Measurements from ENCODE around the gene C11orf98. TPM values are rescaled to one million over a fixed set of nuclear protein-coding genes. Genes with fewer than 3 reads are reported as not detected.
"Not testable (repeated sequence)": the region's sequence is repeated elsewhere in the genome, so short reads cannot be mapped to it uniquely, and the experiment has no call there.

C11orf98 gene
- total RNA-seq, 4 donors from 2014 or later = 29.2 to 97.4 (median 41.1) TPM

GRCh38 chr11:62678433-62678769 lies 13.4 kb upstream of the C11orf98 start:
- Histone ChIP-seq H3K27me3 (no peaks in the 10 kb centered on the region), H3K4me3 (peak overlapping the region; percentile 78 to 97 (median 90)), H3K27ac (peak overlapping the region; percentile 79 to 92 (median 89)), H3K4me1 (peaks cover 0 to 29% (median 4%) of the 10 kb centered on the region in 4 donors), H3K9me3 (no peaks in the 10 kb centered on the region), H3K36me3 (peaks cover 0 to 38% (median 0%) of the 10 kb centered on the region in 3 donors)
- TF ChIP-seq POLR2A (IDR thresholded peaks at IDR 0.05) (no peak), CTCF (IDR thresholded peaks at IDR 0.05) (no peak)
- no peak for DNase-seq

- TF ChIP-seq CTCF (IDR thresholded peaks at IDR 0.05) (no peak), POLR2A (IDR thresholded peaks at IDR 0.05) (no peak)
- DNase-seq = no peak
- Histone ChIP-seq H3K27me3 (no peaks in the 10 kb centered on the region), H3K27ac (no peak overlapping the region), H3K4me1 (peaks cover 0 to 35% (median 7%) of the 10 kb centered on the region in 4 donors), H3K4me3 (peak overlapping the region in 2 of 4 donors; percentile 78 to 97), H3K9me3 (no peaks in the 10 kb centered on the region), H3K36me3 (peaks cover 0 to 38% (median 0%) of the 10 kb centered on the region in 3 donors)
These were observed 12.7 kb upstream of the C11orf98 start for GRCh38 chr11:62677714-62678113.

GRCh38 chr11:62677156-62677555 lies 12.1 kb upstream of the C11orf98 start:
- no peak for DNase-seq
- H3K4me3 ChIP-seq = no peak overlapping the region
- H3K4me1 ChIP-seq = peaks cover 0 to 40% (median 11%) of the 10 kb centered on the region in 4 donors
- H3K9me3 ChIP-seq = no peaks in the 10 kb centered on the region
- peaks cover 0 to 38% (median 0%) of the 10 kb centered on the region in 3 donors for H3K36me3 ChIP-seq
- no peak for TF ChIP-seq CTCF (IDR thresholded peaks at IDR 0.05)
- no peak for TF ChIP-seq POLR2A (IDR thresholded peaks at IDR 0.05)
- H3K27me3 ChIP-seq = no peaks in the 10 kb centered on the region
- no peak overlapping the region for H3K27ac ChIP-seq

GRCh38 chr11:62676698-62677097 lies 11.7 kb upstream of the C11orf98 start:
- Histone ChIP-seq H3K27me3 (no peaks in the 10 kb centered on the region), H3K4me1 (peaks cover 0 to 40% (median 11%) of the 10 kb centered on the region in 4 donors), H3K4me3 (no peak overlapping the region), H3K36me3 (peaks cover 0 to 38% (median 0%) of the 10 kb centered on the region in 3 donors), H3K9me3 (no peaks in the 10 kb centered on the region), H3K27ac (no peak overlapping the region)
- TF ChIP-seq POLR2A (IDR thresholded peaks at IDR 0.05) (no peak), CTCF (IDR thresholded peaks at IDR 0.05) (no peak)
- DNase-seq = no peak

- H3K27me3 ChIP-seq, H3K9me3 ChIP-seq, H3K27ac ChIP-seq, H3K4me3 ChIP-seq, DNase-seq: not testable (repeated sequence)
- H3K36me3 ChIP-seq = peaks cover 0 to 38% (median 0%) of the 10 kb centered on the region in 3 donors
- peaks cover 0 to 46% (median 13%) of the 10 kb centered on the region in 4 donors for H3K4me1 ChIP-seq
These were observed 10.4 kb upstream of the C11orf98 start for GRCh38 chr11:62675415-62675814.

- TF ChIP-seq CTCF (IDR thresholded peaks at IDR 0.05) (no peak), POLR2A (IDR thresholded peaks at IDR 0.05) (no peak)
- Histone ChIP-seq H3K4me3 (peak overlapping the region in 1 of 4 donors; percentile 81), H3K27me3 (no peaks in the 10 kb centered on the region), H3K27ac (peak overlapping the region in 2 of 4 donors; percentile 23 to 91), H3K9me3 (no peaks in the 10 kb centered on the region), H3K36me3 (peaks cover 0 to 38% (median 0%) of the 10 kb centered on the region in 3 donors), H3K4me1 (peaks cover 0 to 52% (median 15%) of the 10 kb centered on the region in 4 donors)
- DNase-seq = no peak
These were observed 8.2 kb upstream of the C11orf98 start for GRCh38 chr11:62673196-62673525.

Data from Peyer's patch (tissue), 4 donors.